ENCODE results near the gene SYNGR4.

GRCh38 chr19:48348737-48349136 lies 15.4 kb upstream of the SYNGR4 start:
- TF ChIP-seq POLR2A (IDR thresholded peaks at IDR 0.05; ENCODE audit: low read depth, low read length) (no peak), TAF1 (IDR thresholded peaks at IDR 0.05; ENCODE audit: borderline replicate concordance, low read depth, low read length) (no peak), POLR2AphosphoS5 (IDR thresholded peaks at IDR 0.05; ENCODE audit: low read depth, low read length) (no peak)

Data from GM12892 (cell line).